Placental pericyte (primary cell): ENCODE measurements around the gene FUT1. TPM values are rescaled to one million over a fixed set of nuclear protein-coding genes. Genes with fewer than 3 reads are reported as not detected.

Source experiments
- small RNA-seq: library from RNA; depleted of rRNA; stranded (forward); fragments of <200 nt; gene quantifications from one replicate; pipeline ENCODE3, GENCODE V24; 2012; ENCODE audit warnings: low replicate concordance
- total RNA-seq: library from RNA; depleted of rRNA; stranded (reverse); fragments of >200 nt; gene quantifications from 2 replicates; pipeline ENCODE4 v1.2.3, GENCODE V29; 2012

The FUT1 gene
- under 0.01 TPM in 2 replicates for total RNA-seq

GRCh38 chr19:48752496-48753365 lies at the start of gene FUT1:
Gene FUT1, minus strand, starts transcription at chr19:48752641. Its CDS starts 1,360 bp downstream, at chr19:48751281.

GRCh38 chr19:48755084-48755641 lies 2.7 kb upstream of the FUT1 start, which contains the start of gene FGF21:
Gene FGF21, plus strand, starts transcription at chr19:48755524. Its CDS starts 713 bp downstream, at chr19:48756237.

DNA sequence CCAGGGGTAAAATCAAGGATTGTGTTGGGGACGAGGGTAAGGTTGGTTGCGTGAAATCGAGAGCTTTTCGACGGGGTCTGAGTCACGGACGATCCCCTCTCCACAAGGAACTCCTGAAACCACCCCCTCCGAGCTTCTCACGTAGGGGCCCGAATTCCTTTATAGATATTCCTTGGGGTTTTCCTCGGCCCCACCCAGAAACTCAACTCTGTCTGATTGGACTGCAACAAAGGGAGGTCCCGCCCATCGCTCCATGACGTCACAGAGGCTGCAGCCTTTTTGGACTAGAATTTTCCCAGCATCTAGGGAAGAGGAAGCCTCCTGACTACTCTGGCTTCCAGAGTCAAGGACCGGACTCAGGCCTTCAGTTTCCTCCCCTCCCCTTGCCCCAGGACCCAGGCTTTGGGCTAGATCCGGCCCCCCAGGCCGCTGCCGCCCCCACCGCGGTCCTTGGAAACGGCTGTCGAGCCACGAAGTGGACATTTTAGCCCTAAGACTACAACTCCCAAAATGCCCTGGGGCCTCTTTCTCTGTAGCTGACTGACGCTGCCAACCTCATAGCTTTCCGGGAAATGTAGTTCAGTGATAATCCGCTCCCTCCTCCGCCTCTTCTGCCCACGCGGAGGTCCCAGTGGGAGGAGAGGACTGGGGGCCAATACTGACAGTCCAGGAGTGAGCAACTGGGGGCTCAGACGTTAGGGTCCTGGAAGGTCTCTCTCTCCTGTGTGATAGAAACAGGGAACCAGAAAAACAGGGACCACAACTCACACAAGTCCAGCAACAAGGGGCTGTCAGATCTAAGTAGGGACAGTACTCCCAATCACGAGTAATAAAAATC lies 5.5 kb downstream of the FUT1 start, which contains the start of gene IZUMO1:
TSS of gene IZUMO1 (minus strand) at position 172 of the 838 bp plus-strand sequence. CDS start 1,050 bp downstream, outside the sequence.

GRCh38 chr19:48740164-48740972 lies 12.1 kb downstream of the FUT1 start, which contains the start of gene RASIP1:
Gene RASIP1, minus strand, starts transcription at chr19:48740610. Its CDS starts 328 bp downstream, at chr19:48740282.

DNA sequence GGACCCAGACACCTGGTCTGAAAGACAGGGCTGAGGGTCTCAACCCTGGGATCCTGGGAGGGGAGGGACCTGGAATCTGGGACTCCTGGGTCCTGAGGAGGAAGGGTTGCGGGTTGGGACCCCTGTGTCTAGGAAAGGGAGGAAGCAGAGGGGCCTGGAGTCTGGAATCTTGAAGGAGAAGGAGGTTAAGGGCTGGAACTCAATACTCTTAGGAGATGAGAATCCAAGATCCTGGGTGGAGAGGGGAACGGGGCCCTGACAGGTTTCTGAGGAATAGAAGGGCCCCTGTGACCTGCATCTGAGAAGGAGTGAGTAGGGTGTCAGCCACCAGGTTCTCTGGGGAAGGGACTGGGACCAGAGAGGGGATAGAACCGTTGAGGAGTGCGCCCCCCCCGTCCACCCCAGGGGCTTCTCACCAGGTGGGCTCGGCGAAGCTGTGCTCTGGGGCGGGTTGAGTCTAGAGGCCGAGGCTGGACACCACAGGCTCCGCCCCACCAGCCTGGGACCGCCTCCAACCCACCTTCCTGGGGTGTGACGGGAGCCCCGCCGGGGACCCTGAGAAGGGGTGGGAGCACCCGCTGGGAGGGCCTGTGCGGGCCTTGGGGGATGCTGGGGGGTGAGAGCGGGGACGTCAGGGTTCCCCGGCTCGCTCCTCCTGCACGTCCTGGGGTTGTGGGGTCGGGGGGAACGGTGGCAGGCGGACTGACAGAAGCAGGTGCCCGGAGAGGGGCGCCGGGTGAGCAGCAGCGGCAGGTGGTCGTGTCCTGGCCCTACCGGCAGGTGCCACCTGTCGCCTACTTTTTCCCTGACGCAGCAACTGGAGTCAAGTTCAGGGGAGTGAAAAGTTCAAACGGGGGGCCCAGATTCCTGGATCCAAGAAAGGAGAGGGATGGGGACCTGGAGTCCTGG lies 32.9 kb downstream of the FUT1 start, which contains the start of gene MAMSTR:
TSS of gene MAMSTR (minus strand) at position 463 of the 909 bp plus-strand sequence. CDS start 694 bp downstream, outside the sequence.

Small RNAs within 50 kb of the gene (small RNA-seq; reads per million reads assigned to genes)
- gene RNU6-317P = not detected

Other genes starting within 250 kb of the FUT1 start
- gene LMTK3, start 240.8 kb downstream of the FUT1 start, total RNA-seq = 0.14 TPM in 1 of 2 replicates, not detected in the other
- 0.22 TPM in 1 of 2 replicates, not detected in the other for gene SULT2B1, start 200.5 kb downstream of the FUT1 start, total RNA-seq
- not detected in 2 replicates for gene SPACA4, start 145.9 kb downstream of the FUT1 start, total RNA-seq
- 0.57 TPM in 1 of 2 replicates, not detected in the other for gene FAM83E, start 137.6 kb downstream of the FUT1 start, total RNA-seq
- gene RPL18, start 133.5 kb downstream of the FUT1 start, total RNA-seq = 1,434 and 1,613 TPM in 2 replicates
- 14.4 and 15.2 TPM in 2 replicates for gene SPHK2, start 133.1 kb downstream of the FUT1 start, total RNA-seq
- 1.1 and 4.8 TPM in 2 replicates for gene DBP, start 115.3 kb downstream of the FUT1 start, total RNA-seq
- gene CA11, start 106.5 kb downstream of the FUT1 start, total RNA-seq = 0.88 TPM in 1 of 2 replicates, not detected in the other
- gene NTN5, start 79.6 kb downstream of the FUT1 start, total RNA-seq = not detected in 2 replicates
- not detected in 2 replicates for gene FUT2, start 56.7 kb downstream of the FUT1 start, total RNA-seq
- under 0.01 and 0.57 TPM in 2 replicates for gene MAMSTR, start 32.9 kb downstream of the FUT1 start, total RNA-seq
- gene RASIP1, start 12.0 kb downstream of the FUT1 start, total RNA-seq = 0.66 and 0.72 TPM in 2 replicates
- gene IZUMO1, start 5.7 kb downstream of the FUT1 start, total RNA-seq = not detected in 2 replicates
- gene FGF21, start 2.9 kb upstream of the FUT1 start, total RNA-seq = not detected in 2 replicates
- 25.4 and 44.1 TPM in 2 replicates for gene BCAT2, start 58.4 kb upstream of the FUT1 start, total RNA-seq
- gene HSD17B14, start 83.8 kb upstream of the FUT1 start, total RNA-seq = 2.3 and 27.8 TPM in 2 replicates
- 5.4 and 6.3 TPM in 2 replicates for gene PLEKHA4, start 116.0 kb upstream of the FUT1 start, total RNA-seq
- 66.1 and 221 TPM in 2 replicates for gene PPP1R15A, start 119.8 kb upstream of the FUT1 start, total RNA-seq
- gene TULP2, start 146.1 kb upstream of the FUT1 start, total RNA-seq = under 0.01 and 0.22 TPM in 2 replicates
- gene NUCB1, start 147.7 kb upstream of the FUT1 start, total RNA-seq = 129 and 755 TPM in 2 replicates
- gene DHDH, start 181.1 kb upstream of the FUT1 start, total RNA-seq = 0.44 TPM in 1 of 2 replicates, not detected in the other
- 89.9 and 103 TPM in 2 replicates for gene BAX, start 202.2 kb upstream of the FUT1 start, total RNA-seq
- 1,638 and 6,371 TPM in 2 replicates for gene FTL, start 212.7 kb upstream of the FUT1 start, total RNA-seq
- gene GYS1, start 240.7 kb upstream of the FUT1 start, total RNA-seq = 29.8 and 59.4 TPM in 2 replicates
- 164 and 281 TPM in 2 replicates for gene RUVBL2, start 241.2 kb upstream of the FUT1 start, total RNA-seq